HFF-Myc (cell line): ENCODE results near the gene CPNE4.

Experiments used
- DNase-seq: peaks from one replicate; pipeline ENCODE4 v3.0.0-alpha.2; 2011; ENCODE audit warnings: low read depth; ENCODE audit errors: extremely low read depth
- H3K4me3 ChIP-seq: replicated peaks from 2 replicates; pipeline ENCODE4 v1.5.1; 2011; ENCODE audit warnings: low read depth, mild to moderate bottlenecking, control low read depth, low read length
- TF ChIP-seq, protein P1 (sequence below): IDR thresholded peaks from 2 replicates; pipeline ENCODE4 v1.5.1; 2012; ENCODE audit warnings: mild to moderate bottlenecking, low read depth, low read length, control low read depth; ENCODE audit errors: missing control alignments

CPNE4 gene

DNA sequence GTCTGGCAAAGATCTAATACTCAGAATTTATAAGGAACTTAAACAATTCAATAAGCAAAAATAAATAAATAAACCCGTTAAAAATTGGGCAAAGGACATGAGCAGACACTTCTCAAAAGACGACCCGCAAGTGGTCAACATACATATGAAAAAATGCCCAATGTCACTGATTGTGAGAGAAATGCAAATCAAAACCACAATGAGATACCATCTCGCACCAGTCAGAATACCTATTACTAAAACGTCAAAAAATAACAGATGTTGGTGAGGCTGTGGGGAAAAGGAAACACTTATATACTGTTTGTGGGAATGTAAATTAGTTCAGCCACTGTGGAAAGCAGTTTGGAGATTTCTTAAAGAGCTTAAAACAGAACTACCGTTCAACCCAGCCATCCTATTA lies 344.0 kb downstream of the CPNE4 start:
- TF ChIP-seq, protein P1, sequence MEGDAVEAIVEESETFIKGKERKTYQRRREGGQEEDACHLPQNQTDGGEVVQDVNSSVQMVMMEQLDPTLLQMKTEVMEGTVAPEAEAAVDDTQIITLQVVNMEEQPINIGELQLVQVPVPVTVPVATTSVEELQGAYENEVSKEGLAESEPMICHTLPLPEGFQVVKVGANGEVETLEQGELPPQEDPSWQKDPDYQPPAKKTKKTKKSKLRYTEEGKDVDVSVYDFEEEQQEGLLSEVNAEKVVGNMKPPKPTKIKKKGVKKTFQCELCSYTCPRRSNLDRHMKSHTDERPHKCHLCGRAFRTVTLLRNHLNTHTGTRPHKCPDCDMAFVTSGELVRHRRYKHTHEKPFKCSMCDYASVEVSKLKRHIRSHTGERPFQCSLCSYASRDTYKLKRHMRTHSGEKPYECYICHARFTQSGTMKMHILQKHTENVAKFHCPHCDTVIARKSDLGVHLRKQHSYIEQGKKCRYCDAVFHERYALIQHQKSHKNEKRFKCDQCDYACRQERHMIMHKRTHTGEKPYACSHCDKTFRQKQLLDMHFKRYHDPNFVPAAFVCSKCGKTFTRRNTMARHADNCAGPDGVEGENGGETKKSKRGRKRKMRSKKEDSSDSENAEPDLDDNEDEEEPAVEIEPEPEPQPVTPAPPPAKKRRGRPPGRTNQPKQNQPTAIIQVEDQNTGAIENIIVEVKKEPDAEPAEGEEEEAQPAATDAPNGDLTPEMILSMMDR, result no peak

DNA sequence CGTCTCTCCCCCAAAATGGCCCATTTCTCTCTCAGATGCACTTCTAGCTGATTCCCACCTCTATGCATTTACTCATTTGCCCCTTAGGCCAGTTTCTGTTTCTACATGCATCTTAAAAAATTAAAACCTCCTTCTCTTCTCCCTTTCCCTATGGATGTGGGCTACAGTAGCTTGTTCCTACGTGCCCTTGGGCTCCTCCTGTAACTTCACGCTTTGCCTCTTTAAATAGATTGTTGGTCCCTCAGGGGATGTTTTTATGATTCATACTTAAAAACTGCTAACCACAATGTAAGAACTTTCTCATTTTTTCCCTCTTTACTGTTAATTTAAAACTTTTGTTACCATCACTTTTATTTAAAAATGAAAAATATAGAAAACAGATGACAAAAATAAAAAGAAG lies 346.4 kb downstream of the CPNE4 start:
- TF ChIP-seq, protein P1, result no peak
- DNase-seq, result no peak
- H3K4me3 ChIP-seq, result no peak overlapping the region

More for the DNA sequence above, 344.0 kb downstream of the CPNE4 start:
- H3K4me3 ChIP-seq, result no peak overlapping the region
- DNase-seq, result no peak

DNA sequence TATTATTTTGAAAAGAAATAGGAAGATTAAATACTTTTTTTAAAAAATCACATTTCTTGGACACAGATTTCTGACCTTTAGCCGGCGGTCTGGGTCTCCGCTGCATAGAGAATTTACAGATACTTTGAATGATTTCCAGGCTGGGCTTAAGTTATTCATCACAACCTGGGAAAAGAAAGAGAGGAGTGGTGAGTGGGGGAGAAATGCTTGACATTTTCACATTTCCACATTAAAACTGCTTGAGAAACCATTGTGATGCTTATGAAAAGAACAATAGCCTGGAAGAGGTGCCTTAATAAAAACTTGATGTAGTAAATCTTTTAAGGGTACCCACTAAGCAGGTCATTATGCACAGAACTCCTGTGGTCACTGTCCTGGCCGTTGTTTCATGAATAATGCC lies 365.2 kb downstream of the CPNE4 start:
- TF ChIP-seq, protein P1, result no peak
- DNase-seq, result no peak
- H3K4me3 ChIP-seq, result no peak overlapping the region

DNA sequence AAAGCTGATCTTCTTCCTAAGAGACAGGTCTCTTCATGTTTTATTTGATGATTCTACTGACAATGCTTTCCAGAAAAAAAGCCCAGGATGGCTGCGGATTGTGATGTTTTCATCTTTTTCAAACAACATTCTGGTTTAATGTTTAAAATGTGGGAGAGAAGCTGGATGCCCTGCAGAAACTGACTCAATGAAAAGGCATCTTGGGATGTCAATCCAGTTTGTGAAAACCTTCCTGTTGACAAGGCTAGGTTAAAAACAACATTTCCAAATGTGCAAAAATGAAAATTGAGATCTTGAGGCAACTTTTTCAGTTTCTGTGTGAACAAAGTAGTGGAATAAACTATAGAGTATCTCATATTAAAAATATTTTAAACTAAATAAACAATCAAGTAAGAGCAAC lies 376.0 kb downstream of the CPNE4 start:
- no peak for DNase-seq
- H3K4me3 ChIP-seq, result no peak overlapping the region
- TF ChIP-seq, protein P1, result no peak

DNA sequence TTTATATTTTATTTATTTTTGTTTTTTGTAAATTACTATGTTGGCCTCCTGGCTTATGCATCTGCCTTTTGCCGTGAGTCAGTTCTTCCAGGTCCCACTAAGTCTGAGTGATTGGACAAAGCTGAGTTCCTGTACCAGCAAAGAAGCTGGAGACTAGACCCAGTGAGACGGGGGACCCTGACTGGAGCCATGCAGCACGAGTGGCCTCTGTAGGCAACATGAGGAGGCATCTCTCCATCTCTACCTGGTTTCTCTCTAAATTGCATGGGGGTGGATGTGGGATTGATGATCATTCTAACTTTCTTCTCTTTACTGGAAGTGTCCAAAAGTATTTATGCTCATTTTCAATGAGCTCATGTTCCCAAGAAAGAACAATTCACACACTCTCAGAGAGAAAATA lies 376.7 kb downstream of the CPNE4 start:
- DNase-seq, result no peak
- TF ChIP-seq, protein P1, result no peak
- H3K4me3 ChIP-seq, result no peak overlapping the region

DNA sequence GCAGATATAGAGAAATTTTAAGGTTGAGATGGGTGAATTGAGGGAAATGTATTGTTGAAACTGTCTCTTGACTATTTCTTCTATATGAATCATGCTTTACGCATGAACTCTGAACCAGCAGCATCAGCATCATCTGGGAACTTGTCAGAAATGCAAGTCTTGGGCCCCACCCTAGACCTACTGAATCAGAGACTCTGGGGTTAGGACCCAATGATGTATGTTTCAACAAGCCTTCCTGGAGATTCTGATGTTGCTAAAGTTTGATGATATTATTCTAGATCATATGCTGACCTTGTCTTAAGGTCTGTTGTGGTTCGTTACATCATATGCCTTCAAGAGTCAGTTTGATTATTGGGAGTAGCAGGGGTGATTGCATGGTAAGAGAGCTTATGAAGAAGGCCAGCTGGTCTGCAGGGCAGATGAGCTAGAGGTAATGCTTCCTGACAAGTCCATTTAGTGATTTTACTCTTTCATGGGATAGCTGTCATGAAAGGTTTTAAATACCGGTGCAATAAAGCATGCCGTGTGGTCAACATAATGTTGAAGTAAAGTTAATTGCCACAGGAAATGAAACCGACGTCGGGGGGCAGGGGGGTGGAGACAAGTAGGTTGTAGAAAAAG lies 379.6 kb downstream of the CPNE4 start:
- DNase-seq, result no peak
- no peak overlapping the region for H3K4me3 ChIP-seq
- TF ChIP-seq, protein P1, result no peak

DNA sequence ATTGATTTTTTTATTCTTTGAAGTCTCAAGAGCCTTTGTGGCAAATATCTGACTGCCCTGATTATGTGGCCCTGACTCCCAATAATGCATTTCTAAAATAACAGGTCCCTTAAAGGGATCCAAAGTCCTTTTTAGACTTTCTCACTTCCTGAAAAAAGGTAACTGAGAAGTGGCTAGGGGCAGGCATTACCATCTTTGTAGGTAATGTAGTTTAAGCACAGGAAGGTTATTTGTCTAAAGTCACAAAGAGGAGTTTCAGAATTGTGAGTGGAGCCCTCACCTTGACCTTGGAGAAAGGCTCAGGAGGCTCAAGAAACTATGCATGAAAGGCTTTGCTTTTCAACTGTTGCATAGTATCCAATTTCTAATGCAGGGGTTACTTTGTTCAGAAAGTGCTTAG lies 389.2 kb downstream of the CPNE4 start:
- no peak overlapping the region for H3K4me3 ChIP-seq
- DNase-seq, result no peak
- TF ChIP-seq, protein P1, result no peak
